Measurements from ENCODE around the gene LRMDA. TPM values are rescaled to one million over a fixed set of nuclear protein-coding genes. Genes with fewer than 3 reads are reported as not detected.

Gene LRMDA
- total RNA-seq, 2 donors from 2014 or later = 12.2 to 25.4 TPM

- WGBS, 2 donors = 82 to 84% methylated on average over 19 of the region's 19 CpGs
- H3K9me3 ChIP-seq = no peaks in the 10 kb centered on the region
- H3K4me3 ChIP-seq = no peak overlapping the region
- H3K36me3 ChIP-seq (replicated peaks in 1 of 2; ENCODE audit: insufficient read depth in 1 of 2, low read depth in 2 of 2) = no peaks in the 10 kb centered on the region
- no peak overlapping the region for H3K27ac ChIP-seq
- TF ChIP-seq CTCF (IDR thresholded peaks at IDR 0.05) (no peak), POLR2A (IDR thresholded peaks at IDR 0.05) (no peak)
- no peaks in the 10 kb centered on the region for H3K27me3 ChIP-seq
- H3K4me1 ChIP-seq = no peaks in the 10 kb centered on the region
- intact Hi-C loops (cut with DNase I) = no loop called here
- DNase-seq = no peak
- no peak for ATAC-seq
These were observed 214.9 kb downstream of the LRMDA start for GRCh38 chr10:75646218-75646915.

- Histone ChIP-seq H3K27ac (no peak overlapping the region), H3K4me1 (no peaks in the 10 kb centered on the region), H3K4me3 (no peak overlapping the region), H3K36me3 (replicated peaks in 1 of 2; ENCODE audit: insufficient read depth in 1 of 2, low read depth in 2 of 2) (no peaks in the 10 kb centered on the region), H3K27me3 (no peaks in the 10 kb centered on the region), H3K9me3 (no peaks in the 10 kb centered on the region)
- no peak for TF ChIP-seq POLR2A (IDR thresholded peaks at IDR 0.05)
- TF ChIP-seq CTCF (IDR thresholded peaks at IDR 0.05) = no peak
- 59 to 63% methylated on average over 6 of the region's 6 CpGs for WGBS, 2 donors
- ATAC-seq (no peak), DNase-seq (no peak)
- intact Hi-C loops (cut with DNase I) = no loop called here
These were observed 215.5 kb downstream of the LRMDA start for GRCh38 chr10:75646916-75647315.

GRCh38 chr10:75647675-75648074 lies 216.3 kb downstream of the LRMDA start:
- Histone ChIP-seq H3K36me3 (replicated peaks in 1 of 2; ENCODE audit: insufficient read depth in 1 of 2, low read depth in 2 of 2) (no peaks in the 10 kb centered on the region), H3K4me3 (no peak overlapping the region), H3K27ac (no peak overlapping the region), H3K4me1 (no peaks in the 10 kb centered on the region), H3K9me3 (no peaks in the 10 kb centered on the region), H3K27me3 (no peaks in the 10 kb centered on the region)
- ATAC-seq = no peak
- WGBS, 2 donors = 75 to 92% methylated on average over 3 of the region's 3 CpGs
- intact Hi-C loops (cut with DNase I) = no loop called here
- no peak for TF ChIP-seq CTCF (IDR thresholded peaks at IDR 0.05)
- no peak for TF ChIP-seq POLR2A (IDR thresholded peaks at IDR 0.05)
- no peak for DNase-seq

- WGBS, 2 donors = 75 to 82% methylated on average over 3 of the region's 3 CpGs
- Histone ChIP-seq H3K4me1 (no peaks in the 10 kb centered on the region), H3K27me3 (no peaks in the 10 kb centered on the region), H3K27ac (no peak overlapping the region), H3K4me3 (no peak overlapping the region), H3K36me3 (replicated peaks in 1 of 2; ENCODE audit: insufficient read depth in 1 of 2, low read depth in 2 of 2) (no peaks in the 10 kb centered on the region), H3K9me3 (no peaks in the 10 kb centered on the region)
- no peak for DNase-seq
- no peak for ATAC-seq
- TF ChIP-seq CTCF (IDR thresholded peaks at IDR 0.05) (no peak), POLR2A (IDR thresholded peaks at IDR 0.05) (no peak)
- intact Hi-C loops (cut with DNase I) = no loop called here
These were observed 216.9 kb downstream of the LRMDA start for GRCh38 chr10:75648351-75648750.

- DNase-seq (no peak), ATAC-seq (no peak)
- no peak overlapping the region for H3K27ac ChIP-seq
- intact Hi-C loops (cut with DNase I) = no loop called here
- TF ChIP-seq POLR2A (IDR thresholded peaks at IDR 0.05) (no peak), CTCF (IDR thresholded peaks at IDR 0.05) (no peak)
- H3K9me3 ChIP-seq = no peaks in the 10 kb centered on the region
- 69 to 78% methylated on average over 2 of the region's 2 CpGs for WGBS, 2 donors
- H3K4me3 ChIP-seq = no peak overlapping the region
- H3K27me3 ChIP-seq = no peaks in the 10 kb centered on the region
- no peaks in the 10 kb centered on the region for H3K4me1 ChIP-seq
- no peaks in the 10 kb centered on the region for H3K36me3 ChIP-seq (replicated peaks in 1 of 2; ENCODE audit: insufficient read depth in 1 of 2, low read depth in 2 of 2)
These were observed 217.4 kb downstream of the LRMDA start for GRCh38 chr10:75648854-75649253.

All from body of pancreas (tissue), 4 donors.